ENCODE results near the gene LRCH4.

- no peak for TF ChIP-seq CTCF (IDR thresholded peaks at IDR 0.05)
- no peak for TF ChIP-seq MAX (IDR thresholded peaks at IDR 0.05)
- no peak for TF ChIP-seq RAD21 (conservative IDR thresholded peaks at IDR 0.05 in 1 of 2, IDR thresholded peaks at IDR 0.05 in 1 of 2)
Observed at GRCh38 chr7:100566018-100566531, 19.9 kb downstream of the LRCH4 start.

All from A549 (cell line).